Activated T-helper 1 cell treated with anti-CD3 and anti-CD28 coated beads, Interleukin-12 subunit alpha, Interleukin-12 subunit beta, Interleukin-2, Interleukin-4 antibody, amounts not matched to agents 30 ng/mL and 10 ng/mL and 1 ng/mL, durations not matched to agents 14 hours and 24 hours and 36 hours (primary cell): ENCODE results near the gene LRIG2. TPM values are rescaled to one million over a fixed set of nuclear protein-coding genes. Genes with fewer than 3 reads are reported as not detected.
"Not testable (repeated sequence)": the region's sequence is repeated elsewhere in the genome, so short reads cannot be mapped to it uniquely, and the experiment has no call there.

ENCODE experiments used
- DNase-seq: peaks from one replicate; pipeline ENCODE4 v3.0.0; 2021; ENCODE audit warnings: low spot score
- H3K27ac Mint-ChIP-seq: one replicate; pipeline ENCODE4 v1.8.0; 2021; ENCODE audit warnings: mild to moderate bottlenecking, mixed read lengths
- H3K27me3 Mint-ChIP-seq: one replicate; pipeline ENCODE4 v1.8.0; 2022; ENCODE audit warnings: mild to moderate bottlenecking, moderate library complexity, mixed read lengths; ENCODE audit not compliant: insufficient read depth
- H3K36me3 Mint-ChIP-seq: one replicate; pipeline ENCODE4 v1.8.0; 2021; ENCODE audit warnings: low read depth, mixed read lengths
- H3K4me1 Mint-ChIP-seq: one replicate; pipeline ENCODE4 v1.8.0; 2021; ENCODE audit warnings: low read depth, mixed read lengths
- H3K4me3 Mint-ChIP-seq: one replicate; pipeline ENCODE4 v1.8.0; 2021; ENCODE audit warnings: mild to moderate bottlenecking, moderate library complexity, mixed read lengths
- H3K9me3 Mint-ChIP-seq: one replicate; pipeline ENCODE4 v1.8.0; 2021; ENCODE audit warnings: mixed read lengths
- intact Hi-C: fragments of 100-400 bp; cut with micrococcal nuclease; formaldehyde crosslinking; loops from one replicate; pipeline ENCODE4 v1.15.1; 2024
- total RNA-seq: library from RNA; stranded (reverse); gene quantifications from 2 replicates; pipeline ENCODE4 v1.2.3, GENCODE V29; 2022

Gene LRIG2
- 11.2 and 12.3 TPM in 2 replicates for total RNA-seq

- Mint-ChIP-seq H3K9me3 (no peaks in the 10 kb centered on the region), H3K36me3 (peaks cover 7% of the 10 kb centered on the region), H3K27me3 (no peaks in the 10 kb centered on the region), H3K4me1 (peaks cover 25% of the 10 kb centered on the region), H3K4me3 (peak within 1 kb of the TSS; percentile 98), H3K27ac (peak within 1 kb of the TSS; percentile 86)
- intact Hi-C loops = loop anchor here (2.0 to 10.0 kb wide), 17 partner anchors 116 to 1682 kb away; partner anchors contain the start of genes BCAS2, CAPZA1, CSDE1 and CTTNBP2NL
- peak; percentile 97 for DNase-seq
Measured at GRCh38 chr1:113072757-113073478, at the start of gene LRIG2. Gene LRIG2 (plus strand): TSS chr1:113073198. CDS start chr1:113073407, 209 bp downstream.

DNA sequence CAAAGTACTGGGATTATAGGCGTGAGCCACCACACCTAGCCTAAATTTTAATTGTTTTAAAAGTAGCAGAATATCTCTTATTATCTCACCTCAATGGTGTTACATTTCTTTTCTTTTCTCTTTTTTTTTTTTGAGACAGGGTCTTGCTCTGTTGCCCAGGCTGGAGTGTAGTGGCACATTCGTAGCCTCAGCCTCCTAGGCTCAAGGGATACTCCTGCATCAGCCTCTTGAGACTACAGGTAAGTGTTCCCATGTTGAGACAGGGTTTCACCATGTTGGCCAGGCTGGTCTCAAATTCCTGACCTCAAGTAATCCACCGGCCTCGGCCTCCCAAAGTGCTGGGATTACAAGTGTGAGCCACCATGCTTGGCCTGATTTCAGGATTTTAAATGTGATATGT lies 49.7 kb upstream of the LRIG2 start:
- H3K27ac Mint-ChIP-seq, H3K36me3 Mint-ChIP-seq, DNase-seq, H3K4me3 Mint-ChIP-seq, intact Hi-C loops, H3K9me3 Mint-ChIP-seq, H3K4me1 Mint-ChIP-seq, H3K27me3 Mint-ChIP-seq: not testable (repeated sequence)

DNA sequence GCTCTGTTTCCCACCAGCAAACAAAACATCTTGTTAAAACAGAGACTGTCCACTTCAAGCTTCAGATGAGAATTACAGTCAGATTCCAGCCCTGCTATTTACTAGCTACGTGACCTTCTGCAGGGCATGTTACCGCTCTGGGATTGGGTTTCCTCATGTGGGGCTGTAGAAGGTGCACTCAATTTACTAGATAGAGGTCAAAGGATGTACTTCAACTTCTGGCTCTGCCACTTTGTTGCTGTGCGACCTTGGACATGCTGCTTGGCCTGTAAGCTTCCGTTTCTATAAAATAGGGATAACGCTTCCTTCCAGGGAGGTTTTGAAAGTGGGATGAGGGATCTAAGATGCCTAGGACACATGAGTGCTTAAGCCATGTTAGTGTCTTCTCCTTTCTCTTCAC lies 46.0 kb upstream of the LRIG2 start:
- Mint-ChIP-seq H3K27ac (no peak overlapping the region), H3K4me1 (no peaks in the 10 kb centered on the region), H3K4me3 (no peak overlapping the region), H3K9me3 (no peaks in the 10 kb centered on the region), H3K36me3 (peaks cover 2% of the 10 kb centered on the region), H3K27me3 (no peaks in the 10 kb centered on the region)
- no peak for DNase-seq
- intact Hi-C loops = no loop called here

GRCh38 chr1:113027449-113027848 lies 45.5 kb upstream of the LRIG2 start:
- no peak overlapping the region for H3K27ac Mint-ChIP-seq
- peaks cover 2% of the 10 kb centered on the region for H3K36me3 Mint-ChIP-seq

DNA sequence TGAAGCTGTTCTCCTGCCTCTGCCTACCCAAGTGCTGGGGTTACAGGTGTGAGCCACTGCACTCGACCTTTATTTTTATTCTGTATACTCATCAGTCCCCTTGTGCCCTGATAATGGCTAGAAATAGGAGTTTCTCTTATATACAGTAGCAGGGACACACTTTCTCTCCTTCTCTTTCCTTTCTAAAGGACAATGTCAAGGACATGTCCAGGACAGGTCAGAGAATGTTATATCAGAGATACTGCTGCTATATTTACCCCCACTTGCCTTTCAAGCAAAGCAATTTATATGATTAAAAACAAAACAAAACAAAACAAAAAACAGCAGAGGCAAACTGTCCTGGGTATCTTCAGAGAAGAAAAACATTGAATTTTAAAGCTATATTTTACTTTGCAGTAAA lies 43.2 kb upstream of the LRIG2 start:
- no peaks in the 10 kb centered on the region for H3K36me3 Mint-ChIP-seq
- H3K27me3 Mint-ChIP-seq = no peaks in the 10 kb centered on the region
- no peak overlapping the region for H3K27ac Mint-ChIP-seq
- no peaks in the 10 kb centered on the region for H3K4me1 Mint-ChIP-seq
- no peak overlapping the region for H3K4me3 Mint-ChIP-seq
- no peak for DNase-seq
- no peaks in the 10 kb centered on the region for H3K9me3 Mint-ChIP-seq
- intact Hi-C loops = no loop called here

More at GRCh38 chr1:113027449-113027848, 45.5 kb upstream of the LRIG2 start:
- Mint-ChIP-seq H3K27me3 (no peaks in the 10 kb centered on the region), H3K9me3 (no peaks in the 10 kb centered on the region), H3K4me3 (no peak overlapping the region), H3K4me1 (no peaks in the 10 kb centered on the region)
- intact Hi-C loops = no loop called here
- no peak for DNase-seq

DNA sequence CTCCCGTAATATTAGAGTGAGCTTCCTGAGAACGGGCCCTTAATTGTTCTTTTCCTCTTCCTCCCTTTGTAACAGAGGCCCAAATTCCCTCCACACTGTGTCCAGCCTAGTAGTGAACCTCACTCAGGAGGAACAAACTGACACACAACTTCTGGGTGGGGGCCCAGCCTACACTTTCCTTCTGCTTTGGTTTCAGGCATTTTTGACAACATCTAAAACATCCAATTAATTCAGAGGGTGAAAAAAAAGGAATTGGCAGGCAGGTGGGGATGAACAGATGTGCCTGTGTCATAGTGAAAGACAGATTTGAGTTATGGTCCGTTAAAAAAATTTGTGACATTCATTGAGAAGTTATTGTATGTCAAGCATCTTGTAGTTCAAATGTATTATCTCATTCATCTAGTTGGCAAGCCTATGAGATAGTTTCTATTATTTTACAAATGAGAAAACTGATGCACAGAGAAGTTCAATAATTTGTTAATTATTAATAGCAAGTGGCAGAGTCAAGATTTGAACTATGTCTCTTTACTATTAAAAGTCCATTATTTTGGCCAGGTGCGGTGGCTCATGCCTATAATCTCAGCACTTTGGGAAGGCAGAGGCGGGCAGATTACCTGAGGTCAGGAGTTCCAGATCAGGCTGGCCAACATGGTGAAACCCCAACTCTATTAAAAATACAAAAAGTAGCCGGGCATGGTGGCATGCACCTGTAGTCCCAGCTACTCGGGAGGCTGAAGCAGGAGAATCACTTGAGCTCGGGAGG lies 41.6 kb upstream of the LRIG2 start:
- Mint-ChIP-seq H3K27me3 (no peaks in the 10 kb centered on the region), H3K27ac (no peak overlapping the region), H3K4me3 (no peak overlapping the region), H3K9me3 (no peaks in the 10 kb centered on the region), H3K4me1 (no peaks in the 10 kb centered on the region), H3K36me3 (no peaks in the 10 kb centered on the region)
- no peak for DNase-seq
- intact Hi-C loops = no loop called here

DNA sequence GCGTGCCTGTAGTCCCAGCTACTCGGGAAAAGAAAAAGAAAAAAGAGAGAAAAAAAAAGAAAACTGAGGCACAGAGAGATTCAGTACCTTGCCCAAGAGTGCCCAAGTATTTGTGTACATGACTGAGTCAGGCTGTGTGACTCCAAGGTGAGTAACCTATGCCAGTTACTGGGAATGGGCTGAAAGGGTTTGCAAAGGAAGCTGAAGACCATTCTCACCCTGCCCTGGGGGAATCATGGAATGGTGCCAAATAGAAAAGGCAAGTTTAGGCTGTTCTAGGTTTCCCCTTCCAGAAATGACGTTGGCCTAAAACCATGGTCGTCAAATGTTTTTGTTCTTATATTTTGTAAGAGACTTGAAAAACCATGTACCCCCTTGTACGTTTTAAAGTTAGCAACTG lies 37.9 kb upstream of the LRIG2 start:
- DNase-seq = no peak
- Mint-ChIP-seq H3K27me3 (peaks cover 2% of the 10 kb centered on the region), H3K4me1 (no peaks in the 10 kb centered on the region), H3K9me3 (no peaks in the 10 kb centered on the region), H3K4me3 (no peak overlapping the region), H3K27ac (no peak overlapping the region), H3K36me3 (peaks cover 3% of the 10 kb centered on the region)
- intact Hi-C loops = no loop called here

DNA sequence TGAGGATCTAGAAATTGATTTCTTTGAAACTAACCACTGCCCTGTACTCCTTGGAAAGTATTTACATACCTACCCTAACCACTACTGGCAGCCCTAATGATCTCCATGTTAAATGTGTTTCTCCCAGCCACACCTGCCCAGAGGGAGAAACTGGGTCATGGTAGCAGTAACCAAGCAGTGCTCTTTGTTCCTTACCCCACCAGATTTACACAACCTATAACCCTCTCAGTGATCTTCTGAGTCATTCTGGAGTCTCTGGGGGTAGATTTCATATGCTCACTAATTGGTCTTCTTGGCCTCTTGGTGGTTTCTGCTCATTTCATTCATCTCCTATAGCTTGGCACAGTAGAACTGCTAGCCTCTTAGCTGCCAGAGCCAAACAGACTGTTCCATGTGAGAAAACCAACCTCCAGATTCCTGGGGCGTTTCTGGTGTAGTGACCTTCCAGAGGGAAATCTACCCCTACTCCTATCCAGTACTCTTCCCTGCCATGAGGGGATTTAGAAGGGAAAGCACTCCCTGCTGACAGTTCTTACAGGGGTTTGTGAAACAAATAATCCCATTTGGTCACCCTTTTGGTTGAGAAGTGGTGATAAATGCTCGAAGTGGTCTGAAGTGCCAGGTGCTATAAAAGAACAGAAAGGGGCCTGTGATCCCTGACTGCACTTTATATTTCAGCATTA lies 36.2 kb upstream of the LRIG2 start:
- H3K4me3 Mint-ChIP-seq = no peak overlapping the region
- H3K27ac Mint-ChIP-seq = no peak overlapping the region
- H3K9me3 Mint-ChIP-seq = no peaks in the 10 kb centered on the region
- no peak for DNase-seq
- H3K36me3 Mint-ChIP-seq = peaks cover 3% of the 10 kb centered on the region
- peaks cover 2% of the 10 kb centered on the region for H3K27me3 Mint-ChIP-seq
- intact Hi-C loops = no loop called here
- H3K4me1 Mint-ChIP-seq = peaks cover 3% of the 10 kb centered on the region

DNA sequence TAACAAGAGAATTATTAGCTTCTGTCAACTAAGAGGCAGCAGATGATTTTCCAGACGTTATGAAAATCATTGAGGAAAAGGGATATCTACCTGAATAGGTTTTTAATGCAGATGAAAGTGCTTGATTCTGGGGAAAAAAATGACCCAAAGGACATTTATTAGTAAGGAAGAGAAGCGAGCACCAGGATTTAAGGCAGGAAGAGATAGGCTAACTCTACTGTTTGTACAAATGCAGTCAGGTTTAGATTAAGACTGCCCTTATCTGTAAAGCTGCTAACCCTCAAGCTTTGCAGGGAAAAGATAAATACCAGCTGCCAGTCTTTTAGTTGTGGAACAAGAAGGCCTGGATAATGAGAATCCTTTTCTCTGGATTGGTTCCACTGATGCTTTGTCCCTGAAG lies 33.0 kb upstream of the LRIG2 start:
- no peak overlapping the region for H3K4me3 Mint-ChIP-seq
- peaks cover 24% of the 10 kb centered on the region for H3K4me1 Mint-ChIP-seq
- H3K9me3 Mint-ChIP-seq = no peaks in the 10 kb centered on the region
- H3K27me3 Mint-ChIP-seq = peaks cover 2% of the 10 kb centered on the region
- peaks cover 3% of the 10 kb centered on the region for H3K36me3 Mint-ChIP-seq
- intact Hi-C loops = loop anchor here (10.0 kb wide), 1 partner anchor 85 kb away; the partner anchor contains the start of gene SLC16A1
- H3K27ac Mint-ChIP-seq = no peak overlapping the region
- DNase-seq = no peak

DNA sequence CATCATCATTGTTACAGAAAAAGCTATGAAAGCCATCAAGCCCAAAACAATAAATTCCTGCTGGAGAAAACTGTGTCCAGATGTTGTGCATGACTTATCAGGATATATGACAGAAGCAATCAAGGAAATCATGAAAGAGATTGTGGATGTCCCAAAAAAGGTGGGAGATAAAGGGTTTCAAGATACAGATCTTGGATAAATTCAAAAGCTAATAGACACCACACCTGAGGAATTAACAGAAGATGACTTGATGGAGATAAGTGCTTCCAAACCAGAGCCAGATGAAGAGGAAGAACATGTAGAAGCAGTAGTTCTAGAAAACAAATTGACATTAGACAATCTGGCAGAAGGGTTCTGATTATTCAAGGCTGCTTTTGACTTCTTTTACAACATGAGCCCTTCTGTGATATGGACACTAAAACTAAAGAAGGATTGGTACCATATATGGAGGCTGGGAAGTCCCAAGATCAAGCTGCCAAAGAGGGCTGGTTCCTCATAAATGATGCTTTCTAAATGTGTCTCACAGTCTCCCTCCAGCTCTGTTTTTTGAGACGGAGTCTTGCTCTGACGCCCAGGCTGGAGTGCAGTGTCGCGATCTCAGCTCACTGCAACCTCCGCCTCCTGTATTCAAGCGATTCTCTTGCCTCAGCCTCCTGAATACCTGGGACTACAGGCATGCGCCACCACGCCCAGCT lies 32.1 kb upstream of the LRIG2 start:
- H3K4me1 Mint-ChIP-seq = peaks cover 24% of the 10 kb centered on the region
- peaks cover 3% of the 10 kb centered on the region for H3K36me3 Mint-ChIP-seq
- H3K27ac Mint-ChIP-seq = no peak overlapping the region
- peaks cover 2% of the 10 kb centered on the region for H3K27me3 Mint-ChIP-seq
- no peaks in the 10 kb centered on the region for H3K9me3 Mint-ChIP-seq
- H3K4me3 Mint-ChIP-seq = no peak overlapping the region
- intact Hi-C loops = loop anchor here (10.0 kb wide), 1 partner anchor 86 kb away; the partner anchor contains the start of gene SLC16A1
- no peak for DNase-seq

- DNase-seq = no peak
- Mint-ChIP-seq H3K4me1 (peaks cover 30% of the 10 kb centered on the region), H3K27ac (peak overlapping the region; percentile 40), H3K9me3 (no peaks in the 10 kb centered on the region), H3K36me3 (peaks cover under 1% of the 10 kb centered on the region), H3K27me3 (no peaks in the 10 kb centered on the region), H3K4me3 (no peak overlapping the region)
- intact Hi-C loops = loop anchor here (2.0 to 10.0 kb wide), 2 partner anchors 87 to 161 kb away; partner anchors contain the start of gene SLC16A1
Measured at GRCh38 chr1:113041569-113042284, 31.3 kb upstream of the LRIG2 start.
